NCI-H82 treated with DMSO at 0.1 percent for 48 hours (cell line): ENCODE data around the gene PARD3.
"Not testable (repeated sequence)": the region's sequence is repeated elsewhere in the genome, so short reads cannot be mapped to it uniquely, and the experiment has no call there.

Experiments used
- DNase-seq: peaks from one replicate; lab custom pipeline; 2025; ENCODE audit not compliant: unreplicated experiment; lab: John Stamatoyannopoulos, UW

Gene PARD3

GRCh38 chr10:34476608-34477007 is 338.5 kb downstream of the PARD3 start:
- no peak for DNase-seq

- DNase-seq, result no peak
These were observed 339.3 kb downstream of the PARD3 start for GRCh38 chr10:34475786-34476185.

GRCh38 chr10:34475274-34475646 is 339.8 kb downstream of the PARD3 start:
- no peak for DNase-seq

GRCh38 chr10:34474555-34475273 is 340.4 kb downstream of the PARD3 start:
- no peak for DNase-seq

- DNase-seq, result no peak
These were observed 341.1 kb downstream of the PARD3 start for GRCh38 chr10:34474009-34474376.

GRCh38 chr10:34473174-34474008 is 341.7 kb downstream of the PARD3 start:
- DNase-seq, result no peak

GRCh38 chr10:34470307-34470706 is 344.8 kb downstream of the PARD3 start:
- no peak for DNase-seq

DNA sequence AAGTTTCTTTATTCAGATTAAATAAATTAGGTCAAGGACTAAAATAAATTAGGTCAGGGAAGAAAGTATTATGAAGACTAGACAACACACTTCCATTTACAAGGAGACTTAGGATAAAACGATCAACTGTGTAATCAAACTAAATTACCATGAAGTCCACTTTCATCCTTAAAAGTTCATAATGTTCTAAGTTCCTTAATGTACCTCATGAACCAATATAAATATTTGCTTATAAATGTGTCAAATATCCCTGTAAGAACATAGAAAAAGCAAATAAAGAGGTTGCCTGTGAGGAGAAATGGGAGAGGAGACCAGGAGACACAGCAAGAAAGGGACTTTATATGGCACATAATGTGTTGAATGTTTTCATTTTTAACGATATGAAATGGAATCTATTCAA is 345.6 kb downstream of the PARD3 start:
- no peak for DNase-seq

DNA sequence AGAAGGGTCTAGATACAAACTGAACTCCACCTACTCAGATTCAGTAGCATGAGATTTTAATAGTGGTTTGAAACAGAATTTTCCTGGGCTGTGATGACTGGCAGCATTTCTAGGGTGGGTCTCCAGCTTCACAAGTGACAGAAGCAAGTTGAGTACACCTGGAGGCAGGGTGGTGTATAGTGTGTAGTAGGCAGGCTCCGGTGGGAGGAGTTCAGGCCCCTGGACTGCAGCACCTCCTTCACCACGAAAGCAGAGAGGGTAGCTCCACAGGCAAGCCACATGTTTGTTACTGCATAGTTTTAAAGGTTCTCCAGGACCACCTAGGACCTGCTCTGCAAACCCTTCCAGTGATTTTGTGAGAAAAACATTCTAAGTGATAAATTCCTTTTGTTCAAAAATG is 347.2 kb downstream of the PARD3 start:
- DNase-seq, result no peak

DNA sequence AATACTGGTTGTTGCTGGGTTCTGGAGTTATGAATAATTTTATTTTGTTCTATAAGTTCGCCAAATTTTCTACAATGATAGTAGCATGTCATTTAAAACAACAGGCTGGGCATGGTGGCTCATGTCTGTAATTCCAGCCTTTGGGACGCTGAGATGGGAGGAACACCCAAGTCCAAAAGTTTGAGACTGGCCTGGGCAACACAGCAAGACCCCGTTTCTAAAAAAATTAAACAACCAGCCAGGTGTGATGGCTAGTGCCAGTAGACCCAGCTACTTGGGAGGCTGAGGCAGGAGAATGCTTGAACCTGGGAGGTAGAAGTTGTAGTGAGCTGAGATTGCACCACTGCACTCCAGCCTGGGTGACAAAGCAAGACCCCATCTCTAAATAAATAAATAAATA is 347.7 kb downstream of the PARD3 start:
- DNase-seq, result no peak

DNA sequence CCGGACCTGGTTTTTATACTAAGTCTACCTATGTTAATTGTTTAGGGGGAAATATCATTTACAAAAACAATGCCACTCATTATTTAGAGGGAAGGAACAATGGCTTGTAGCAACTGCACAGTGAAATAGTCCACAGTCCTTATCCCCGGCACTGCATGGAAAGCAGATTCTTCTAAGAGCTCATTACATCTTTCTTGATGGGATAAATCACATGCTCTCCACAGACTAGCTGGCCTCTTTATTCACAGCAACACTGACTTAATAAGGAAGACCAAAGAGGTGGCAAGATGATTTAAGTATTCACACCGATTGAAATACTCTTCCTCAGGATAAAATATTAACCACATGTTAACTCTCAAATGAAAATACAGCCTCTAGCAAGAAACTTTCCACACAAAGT is 349.4 kb downstream of the PARD3 start:
- DNase-seq, result no peak

DNA sequence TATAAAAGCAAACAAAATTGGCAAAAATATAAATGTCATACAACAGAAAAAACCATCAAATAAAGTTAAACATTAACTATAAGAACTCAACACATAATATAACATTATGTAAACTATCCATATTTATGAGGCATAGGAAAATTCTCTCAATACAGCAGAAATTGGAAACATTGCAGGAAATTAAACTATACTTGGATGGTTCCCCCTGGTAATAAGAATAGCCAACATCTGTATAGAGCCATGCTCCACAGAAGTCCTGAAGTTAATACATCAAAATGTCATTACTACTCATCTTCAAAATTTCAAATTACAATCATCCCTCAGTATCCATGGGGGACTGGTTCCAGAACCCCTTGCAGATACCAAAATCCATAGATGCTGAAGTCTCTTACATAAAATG is 350.5 kb downstream of the PARD3 start:
- DNase-seq, result no peak

- DNase-seq, result no peak
These were observed 351.1 kb downstream of the PARD3 start for GRCh38 chr10:34464000-34464399.

DNA sequence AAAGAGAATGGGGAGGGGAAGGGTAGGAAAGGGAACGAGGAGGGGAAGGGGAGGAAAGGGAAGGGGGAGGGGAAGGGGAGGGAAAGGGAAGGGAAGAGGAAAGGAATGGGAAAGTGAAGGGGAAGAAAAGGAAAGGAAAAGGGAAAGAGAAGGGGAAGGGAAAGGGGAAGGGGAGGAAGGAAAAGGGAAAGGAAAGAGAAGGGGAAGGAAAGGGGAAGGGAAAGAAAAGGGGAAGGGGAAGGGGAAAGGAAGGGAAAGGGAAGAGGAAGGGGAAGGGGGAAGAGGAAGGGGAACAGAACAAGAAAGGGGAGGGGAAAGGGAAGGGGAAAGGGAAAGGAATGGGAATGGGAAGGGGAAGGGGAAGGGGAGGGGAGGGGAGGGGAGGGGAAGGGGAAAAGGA is 352.1 kb downstream of the PARD3 start:
- no peak for DNase-seq

DNA sequence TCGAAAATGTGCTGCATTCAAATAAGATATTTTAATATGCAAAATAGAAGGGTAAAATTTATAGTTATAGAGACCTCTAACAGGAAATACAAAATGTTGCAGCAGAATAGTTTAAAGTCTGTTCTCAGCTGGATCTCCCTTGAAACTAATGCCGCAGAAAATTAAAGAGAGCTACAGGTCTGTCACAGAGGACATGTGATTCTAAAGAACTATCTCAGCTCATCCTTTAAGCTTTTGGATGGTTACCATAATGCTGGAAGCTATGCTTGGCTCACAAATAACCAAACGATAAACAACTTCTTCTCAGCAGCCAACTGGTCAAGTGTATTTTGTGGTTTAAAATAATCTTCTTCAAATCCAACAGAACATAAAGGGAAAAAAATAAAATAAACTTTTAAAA is 353.0 kb downstream of the PARD3 start:
- DNase-seq, result no peak

DNA sequence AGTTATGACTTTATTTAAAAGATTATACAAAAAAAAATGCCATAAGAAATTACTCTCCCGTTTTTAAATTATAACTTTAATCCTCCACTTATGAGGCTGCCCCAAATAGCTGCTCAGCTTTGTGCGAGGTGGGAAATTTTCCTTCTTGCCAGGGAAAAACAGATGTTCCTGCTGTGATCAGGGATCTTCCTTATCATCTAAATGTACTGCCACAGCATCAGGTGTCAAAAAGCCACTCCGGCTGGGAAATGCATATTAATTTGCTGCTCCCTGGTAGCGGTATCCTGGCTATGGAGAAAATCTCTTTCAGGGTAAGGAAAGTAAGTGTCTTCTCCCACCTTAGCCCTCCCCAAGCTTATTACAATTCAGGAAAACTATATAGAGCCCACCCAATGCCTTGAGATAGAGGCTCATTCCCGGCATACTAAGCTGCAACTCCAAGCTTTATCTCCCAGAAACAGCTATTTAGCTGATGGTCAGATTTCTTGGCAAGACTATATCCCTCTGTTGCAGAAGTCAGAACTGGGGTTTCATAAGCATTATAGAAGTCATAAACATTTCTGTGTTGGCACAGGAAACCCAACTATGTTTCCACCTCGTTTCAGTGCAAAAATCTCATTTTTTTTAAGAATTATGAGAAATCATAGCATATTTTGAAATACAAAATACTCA is 360.4 kb downstream of the PARD3 start:
- no peak for DNase-seq

DNA sequence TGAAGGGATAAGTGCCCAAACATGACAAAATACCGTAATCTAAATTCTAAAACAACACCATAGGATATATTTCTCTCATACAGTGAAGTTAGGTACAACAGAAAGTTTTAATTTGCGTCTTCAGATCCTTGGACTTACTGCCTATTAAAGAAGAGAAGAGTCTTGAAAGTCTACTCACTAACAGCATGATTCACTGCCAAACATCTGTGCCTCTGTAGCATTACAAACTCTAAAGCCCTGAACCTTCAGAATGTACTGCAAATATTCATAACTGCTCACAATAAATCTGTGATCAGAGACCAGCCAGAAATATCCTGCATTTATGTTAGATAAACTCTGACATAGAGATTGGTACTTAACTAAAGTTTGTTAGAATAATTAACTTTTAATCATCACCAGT is 365.3 kb downstream of the PARD3 start:
- DNase-seq, result no peak

- no peak for DNase-seq
These were observed 369.0 kb downstream of the PARD3 start for GRCh38 chr10:34446049-34446448.

DNA sequence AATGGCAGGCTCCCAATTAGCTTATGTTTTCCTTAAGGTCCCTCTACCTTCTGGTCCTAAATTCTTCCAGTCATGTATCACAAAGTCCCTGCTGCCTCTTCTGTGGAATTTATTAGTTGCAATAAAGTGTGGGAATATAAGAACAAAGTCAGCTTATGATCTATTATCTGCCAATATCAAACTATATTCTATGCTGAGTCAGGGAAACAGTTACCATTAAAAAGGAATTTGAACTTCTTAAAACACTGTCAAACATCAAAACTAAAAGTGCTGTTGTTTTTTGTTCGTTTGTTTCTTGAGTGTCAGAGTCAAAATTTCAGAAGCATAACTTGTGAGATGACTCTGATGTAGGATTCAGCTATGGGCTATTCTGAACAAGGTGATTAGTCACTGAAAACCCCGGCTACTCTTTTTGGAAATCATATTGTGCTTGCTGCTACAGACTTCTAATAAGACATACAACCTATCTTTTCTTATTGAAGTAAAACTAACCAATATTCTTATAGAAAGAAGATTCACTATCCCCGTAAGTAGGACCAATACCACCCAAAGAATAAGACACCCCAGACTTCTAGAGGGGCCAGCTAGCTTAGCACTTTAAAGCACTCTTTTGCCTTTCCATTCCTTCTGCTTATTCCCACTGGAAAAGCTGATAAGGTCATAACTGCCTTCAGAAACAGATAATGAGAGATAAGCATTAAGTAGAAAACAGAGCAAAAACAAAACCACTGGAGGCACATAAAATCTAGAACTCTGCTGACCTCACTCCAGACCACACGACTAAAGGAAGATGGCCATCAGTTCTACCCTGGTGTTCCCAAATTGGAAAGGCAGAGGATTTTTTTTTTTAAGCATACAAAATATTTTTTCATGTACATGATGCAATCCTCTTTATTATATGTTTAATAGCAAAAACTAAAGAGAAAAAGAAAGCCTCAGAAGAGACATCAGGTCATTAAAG is 370.6 kb downstream of the PARD3 start:
- DNase-seq, result no peak

GRCh38 chr10:34439386-34439785 is 375.7 kb downstream of the PARD3 start:
- not testable (repeated sequence) for DNase-seq

- no peak for DNase-seq
These were observed 376.4 kb downstream of the PARD3 start for GRCh38 chr10:34438741-34439140.
